ENCODE measurements around the gene OLFML1. TPM values are rescaled to one million over a fixed set of nuclear protein-coding genes. Genes with fewer than 3 reads are reported as not detected.

Gene OLFML1
- total RNA-seq, 1 experiment from 2014 or later = not detected

- POLR2A ChIA-PET = no interaction called here
- no peak for DNase-seq (ENCODE audit: unreplicated experiment)
Measured at GRCh38 chr11:7484645-7485044, 661 bp upstream of the OLFML1 start.

GRCh38 chr11:7486098-7486780 lies 933 bp downstream of the OLFML1 start:
- H3K4me3 Mint-ChIP-seq (ENCODE audit: unreplicated experiment) = no peak overlapping the region
- no peak overlapping the region for H3K27ac Mint-ChIP-seq (ENCODE audit: low read depth, unreplicated experiment)
- H3K36me3 Mint-ChIP-seq (ENCODE audit: insufficient read depth, unreplicated experiment) = no peaks in the 10 kb centered on the region
- peaks cover 11% of the 10 kb centered on the region for H3K4me1 Mint-ChIP-seq (ENCODE audit: insufficient read depth, unreplicated experiment)
- H3K9me3 Mint-ChIP-seq (ENCODE audit: unreplicated experiment) = no peaks in the 10 kb centered on the region
- ChIA-PET CTCF (interaction anchor here (0.6 to 1.9 kb wide), 5 partner anchors 12 to 132 kb away, joined by 3 to 6 read pairs (median 4); partner anchors contain the start of gene PPFIBP2), POLR2A (no interaction called here)
- DNase-seq (ENCODE audit: unreplicated experiment) = no peak
- TF ChIP-seq, protein P1, sequence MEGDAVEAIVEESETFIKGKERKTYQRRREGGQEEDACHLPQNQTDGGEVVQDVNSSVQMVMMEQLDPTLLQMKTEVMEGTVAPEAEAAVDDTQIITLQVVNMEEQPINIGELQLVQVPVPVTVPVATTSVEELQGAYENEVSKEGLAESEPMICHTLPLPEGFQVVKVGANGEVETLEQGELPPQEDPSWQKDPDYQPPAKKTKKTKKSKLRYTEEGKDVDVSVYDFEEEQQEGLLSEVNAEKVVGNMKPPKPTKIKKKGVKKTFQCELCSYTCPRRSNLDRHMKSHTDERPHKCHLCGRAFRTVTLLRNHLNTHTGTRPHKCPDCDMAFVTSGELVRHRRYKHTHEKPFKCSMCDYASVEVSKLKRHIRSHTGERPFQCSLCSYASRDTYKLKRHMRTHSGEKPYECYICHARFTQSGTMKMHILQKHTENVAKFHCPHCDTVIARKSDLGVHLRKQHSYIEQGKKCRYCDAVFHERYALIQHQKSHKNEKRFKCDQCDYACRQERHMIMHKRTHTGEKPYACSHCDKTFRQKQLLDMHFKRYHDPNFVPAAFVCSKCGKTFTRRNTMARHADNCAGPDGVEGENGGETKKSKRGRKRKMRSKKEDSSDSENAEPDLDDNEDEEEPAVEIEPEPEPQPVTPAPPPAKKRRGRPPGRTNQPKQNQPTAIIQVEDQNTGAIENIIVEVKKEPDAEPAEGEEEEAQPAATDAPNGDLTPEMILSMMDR (IDR thresholded peaks at IDR 0.05; ENCODE audit: unreplicated experiment) = no peak
- H3K27me3 Mint-ChIP-seq (ENCODE audit: insufficient read depth, unreplicated experiment) = no peaks in the 10 kb centered on the region
- BruUV-seq (replicated peaks) = no TSS peak
- intact Hi-C loops (cut with micrococcal nuclease) = no loop called here

More at GRCh38 chr11:7484645-7485044, 661 bp upstream of the OLFML1 start:
- Mint-ChIP-seq H3K27me3 (ENCODE audit: insufficient read depth, unreplicated experiment) (no peaks in the 10 kb centered on the region), H3K4me3 (ENCODE audit: unreplicated experiment) (no peak overlapping the region), H3K9me3 (ENCODE audit: unreplicated experiment) (no peaks in the 10 kb centered on the region), H3K27ac (ENCODE audit: low read depth, unreplicated experiment) (no peak overlapping the region), H3K36me3 (ENCODE audit: insufficient read depth, unreplicated experiment) (no peaks in the 10 kb centered on the region), H3K4me1 (ENCODE audit: insufficient read depth, unreplicated experiment) (no peaks in the 10 kb centered on the region)
- no TSS peak for BruUV-seq (replicated peaks)
- TF ChIP-seq, protein P1 (IDR thresholded peaks at IDR 0.05; ENCODE audit: unreplicated experiment) = no peak
- intact Hi-C loops (cut with micrococcal nuclease) = no loop called here
- CTCF ChIA-PET = interaction anchor here (0.7 to 1.1 kb wide), 2 partner anchors 9 to 28 kb away, joined by 3 read pairs; no protein-coding TSS in a partner anchor

DNA sequence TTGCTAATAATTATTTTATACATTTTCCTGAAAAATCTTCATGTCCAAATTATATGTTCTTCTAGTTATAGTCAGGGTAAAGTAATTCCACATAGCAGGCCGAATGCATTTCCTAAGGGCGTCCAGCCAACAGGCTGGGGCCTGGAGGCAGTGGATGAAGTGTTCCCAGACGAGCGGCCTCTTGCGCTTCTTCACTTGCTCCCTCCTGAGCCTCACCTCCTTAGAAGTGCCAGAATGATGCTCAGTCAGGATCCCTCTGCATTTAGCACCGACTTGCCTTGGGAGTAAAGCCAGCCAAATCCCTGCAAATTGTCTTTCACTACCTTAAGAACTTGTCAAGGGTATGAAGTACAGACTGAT lies 1.5 kb downstream of the OLFML1 start:
- H3K27ac Mint-ChIP-seq (ENCODE audit: low read depth, unreplicated experiment) = no peak overlapping the region
- POLR2A ChIA-PET = no interaction called here
- CTCF ChIA-PET = interaction anchor here (0.7 to 1.9 kb wide), 5 partner anchors 11 to 34 kb away, joined by 3 to 6 read pairs (median 4); partner anchors contain the start of gene PPFIBP2
- no TSS peak for BruUV-seq (replicated peaks)
- peaks cover 11% of the 10 kb centered on the region for H3K4me1 Mint-ChIP-seq (ENCODE audit: insufficient read depth, unreplicated experiment)
- intact Hi-C loops (cut with micrococcal nuclease) = no loop called here
- no peaks in the 10 kb centered on the region for H3K36me3 Mint-ChIP-seq (ENCODE audit: insufficient read depth, unreplicated experiment)
- H3K9me3 Mint-ChIP-seq (ENCODE audit: unreplicated experiment) = no peaks in the 10 kb centered on the region
- TF ChIP-seq, protein P1 (IDR thresholded peaks at IDR 0.05; ENCODE audit: unreplicated experiment) = no peak
- no peaks in the 10 kb centered on the region for H3K27me3 Mint-ChIP-seq (ENCODE audit: insufficient read depth, unreplicated experiment)
- no peak overlapping the region for H3K4me3 Mint-ChIP-seq (ENCODE audit: unreplicated experiment)
- no peak for DNase-seq (ENCODE audit: unreplicated experiment)

GRCh38 chr11:7487360-7487759 lies 2.1 kb downstream of the OLFML1 start:
- no peak for DNase-seq (ENCODE audit: unreplicated experiment)
- TF ChIP-seq, protein P1 (IDR thresholded peaks at IDR 0.05; ENCODE audit: unreplicated experiment) = no peak
- ChIA-PET POLR2A (no interaction called here), CTCF (interaction anchor here (0.7 to 1.3 kb wide), 3 partner anchors 14 to 33 kb away, joined by 3 to 4 read pairs (median 3); partner anchors contain the start of gene PPFIBP2)
- H3K36me3 Mint-ChIP-seq (ENCODE audit: insufficient read depth, unreplicated experiment) = no peaks in the 10 kb centered on the region
- no peak overlapping the region for H3K27ac Mint-ChIP-seq (ENCODE audit: low read depth, unreplicated experiment)
- H3K9me3 Mint-ChIP-seq (ENCODE audit: unreplicated experiment) = no peaks in the 10 kb centered on the region
- H3K27me3 Mint-ChIP-seq (ENCODE audit: insufficient read depth, unreplicated experiment) = no peaks in the 10 kb centered on the region
- peaks cover 11% of the 10 kb centered on the region for H3K4me1 Mint-ChIP-seq (ENCODE audit: insufficient read depth, unreplicated experiment)
- intact Hi-C loops (cut with micrococcal nuclease) = no loop called here
- no TSS peak for BruUV-seq (replicated peaks)
- H3K4me3 Mint-ChIP-seq (ENCODE audit: unreplicated experiment) = no peak overlapping the region
